Measurements from ENCODE around the gene SBNO2. TPM values are rescaled to one million over a fixed set of nuclear protein-coding genes. Genes with fewer than 3 reads are reported as not detected.

Gene SBNO2
- total and polyA plus RNA-seq, 2 donors = 15.4 to 62.4 TPM

DNA sequence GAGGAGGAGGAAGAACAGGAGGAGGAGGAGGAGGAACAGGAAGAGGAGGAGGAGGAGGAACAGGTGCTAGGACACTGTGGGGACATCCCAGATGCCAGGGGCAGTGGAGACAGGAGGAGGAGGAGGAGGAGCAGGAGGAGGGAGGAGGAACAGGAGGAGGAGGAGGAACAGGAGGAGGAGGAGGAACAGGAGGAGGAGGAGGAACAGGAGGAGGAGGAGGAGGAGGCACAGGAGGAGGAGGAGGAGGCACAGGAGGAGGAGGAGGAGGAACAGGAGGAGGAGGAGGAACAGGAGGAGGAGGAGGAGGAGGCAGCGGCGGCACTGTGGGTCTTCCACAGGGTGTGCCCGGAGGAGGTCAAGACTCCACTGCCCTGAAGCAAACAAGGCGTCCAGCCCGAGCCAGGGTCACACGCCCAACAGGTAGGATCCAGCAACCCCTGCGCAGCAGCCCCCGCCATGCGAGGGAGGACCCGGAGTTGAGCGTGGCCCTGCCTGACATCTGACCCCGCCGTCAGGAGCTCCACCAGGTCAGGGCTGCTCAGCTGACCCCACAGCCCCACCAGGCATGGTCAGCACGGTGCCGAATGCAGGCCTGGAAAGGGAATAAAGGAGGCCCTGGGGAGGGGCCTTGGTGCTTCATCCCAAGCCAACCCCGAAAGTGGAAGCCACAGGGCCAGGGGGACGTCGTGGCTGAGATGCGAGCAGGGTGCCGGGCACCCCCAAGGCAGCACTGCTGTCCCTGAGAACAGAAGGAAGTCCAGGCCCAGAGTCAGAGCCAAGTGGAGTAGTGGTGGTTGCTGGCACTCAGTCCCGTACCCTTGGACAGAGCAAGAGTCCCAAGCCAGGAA lies 9.2 kb downstream of the SBNO2 start:
- no peak for DNase-seq (ENCODE audit: low read depth in 6 of 9, low spot score in 9 of 9)
- no peak overlapping the region for H3K27ac ChIP-seq (ENCODE audit: low read depth in 1 of 2, low read length in 1 of 2)
- H3K36me3 ChIP-seq (ENCODE audit: control insufficient read depth in 2 of 2, insufficient read depth in 2 of 2, low read length in 1 of 2) = peaks cover 12 to 19% of the 10 kb centered on the region in 2 donors
- WGBS = 93% methylated on average over 21 of the region's 21 CpGs
- H3K4me3 ChIP-seq (ENCODE audit: low read length in 2 of 2) = no peak overlapping the region
- peaks cover 16 to 28% of the 10 kb centered on the region in 2 donors for H3K4me1 ChIP-seq (ENCODE audit: control insufficient read depth in 2 of 2, insufficient read depth in 2 of 2, low read length in 2 of 2)
- peaks cover 0 to 3% of the 10 kb centered on the region in 2 donors for H3K27me3 ChIP-seq (ENCODE audit: control insufficient read depth in 2 of 2, insufficient read depth in 1 of 2, low read length in 1 of 2)
- peaks cover 0 to 33% of the 10 kb centered on the region in 2 donors for H3K9me3 ChIP-seq (ENCODE audit: control insufficient read depth in 2 of 2, insufficient read depth in 1 of 2, low read length in 1 of 2)

- Histone ChIP-seq H3K9me3 (ENCODE audit: control insufficient read depth in 2 of 2, insufficient read depth in 1 of 2, low read length in 1 of 2) (peaks cover 0 to 33% of the 10 kb centered on the region in 2 donors), H3K4me3 (ENCODE audit: low read length in 2 of 2) (no peak overlapping the region), H3K27me3 (ENCODE audit: control insufficient read depth in 2 of 2, insufficient read depth in 1 of 2, low read length in 1 of 2) (peaks cover 0 to 3% of the 10 kb centered on the region in 2 donors), H3K36me3 (ENCODE audit: control insufficient read depth in 2 of 2, insufficient read depth in 2 of 2, low read length in 1 of 2) (peaks cover 12 to 19% of the 10 kb centered on the region in 2 donors), H3K27ac (ENCODE audit: low read depth in 1 of 2, low read length in 1 of 2) (no peak overlapping the region), H3K4me1 (ENCODE audit: control insufficient read depth in 2 of 2, insufficient read depth in 2 of 2, low read length in 2 of 2) (peaks cover 16 to 24% of the 10 kb centered on the region in 2 donors)
- DNase-seq (ENCODE audit: low read depth in 6 of 9, low spot score in 9 of 9) = no peak
- WGBS = 91% methylated on average over 20 of the region's 20 CpGs
Measured at GRCh38 chr19:1163934-1164683, 10.0 kb downstream of the SBNO2 start.

- WGBS = 97% methylated on average over 41 of the region's 41 CpGs
- Histone ChIP-seq H3K27me3 (ENCODE audit: control insufficient read depth in 2 of 2, insufficient read depth in 1 of 2, low read length in 1 of 2) (peaks cover 0 to 3% of the 10 kb centered on the region in 2 donors), H3K9me3 (ENCODE audit: control insufficient read depth in 2 of 2, insufficient read depth in 1 of 2, low read length in 1 of 2) (peaks cover 0 to 30% of the 10 kb centered on the region in 2 donors), H3K4me3 (ENCODE audit: low read length in 2 of 2) (no peak overlapping the region), H3K4me1 (ENCODE audit: control insufficient read depth in 2 of 2, insufficient read depth in 2 of 2, low read length in 2 of 2) (peaks cover 12 to 17% of the 10 kb centered on the region in 2 donors), H3K27ac (ENCODE audit: low read depth in 1 of 2, low read length in 1 of 2) (no peak overlapping the region), H3K36me3 (ENCODE audit: control insufficient read depth in 2 of 2, insufficient read depth in 2 of 2, low read length in 1 of 2) (peaks cover 14 to 16% of the 10 kb centered on the region in 2 donors)
- DNase-seq (ENCODE audit: low read depth in 6 of 9, low spot score in 9 of 9) = no peak
Measured at GRCh38 chr19:1163283-1163933, 10.7 kb downstream of the SBNO2 start.

GRCh38 chr19:1162404-1163282 lies 11.4 kb downstream of the SBNO2 start:
- peaks cover 4 to 9% of the 10 kb centered on the region in 2 donors for H3K4me1 ChIP-seq (ENCODE audit: control insufficient read depth in 2 of 2, insufficient read depth in 2 of 2, low read length in 2 of 2)
- no peak for DNase-seq (ENCODE audit: low read depth in 6 of 9, low spot score in 9 of 9)
- H3K27me3 ChIP-seq (ENCODE audit: control insufficient read depth in 2 of 2, insufficient read depth in 1 of 2, low read length in 1 of 2) = peaks cover 0 to 3% of the 10 kb centered on the region in 2 donors
- peak overlapping the region in 1 of 2 donors; percentile 2 for H3K27ac ChIP-seq (ENCODE audit: low read depth in 1 of 2, low read length in 1 of 2)
- H3K4me3 ChIP-seq (ENCODE audit: low read length in 2 of 2) = no peak overlapping the region
- H3K9me3 ChIP-seq (ENCODE audit: control insufficient read depth in 2 of 2, insufficient read depth in 1 of 2, low read length in 1 of 2) = peaks cover 0 to 24% of the 10 kb centered on the region in 2 donors
- WGBS = 93% methylated on average over 26 of the region's 26 CpGs
- H3K36me3 ChIP-seq (ENCODE audit: control insufficient read depth in 2 of 2, insufficient read depth in 2 of 2, low read length in 1 of 2) = peaks cover 16 to 20% of the 10 kb centered on the region in 2 donors

DNA sequence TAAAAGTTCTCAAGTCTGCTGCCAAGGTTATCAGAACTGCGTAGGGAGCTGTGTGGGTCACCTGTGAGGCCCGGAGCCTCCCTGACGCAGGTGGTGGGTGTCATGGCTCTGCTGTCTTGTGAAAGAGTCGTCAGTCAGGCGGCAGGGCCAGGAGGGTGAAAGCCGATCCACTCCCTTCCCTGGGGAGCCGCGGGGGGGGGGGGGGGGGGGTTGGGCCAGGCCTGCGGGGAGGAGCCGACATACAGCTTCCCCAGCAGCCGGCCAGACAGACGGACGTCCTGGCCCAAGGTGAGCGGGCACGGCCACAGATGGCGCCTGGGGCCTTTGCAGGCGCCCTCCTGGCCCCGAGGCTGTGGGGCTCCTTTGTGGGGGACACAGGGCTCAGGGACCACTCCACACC lies 12.4 kb downstream of the SBNO2 start:
- peak overlapping the region in 1 of 2 donors; percentile 46 for H3K27ac ChIP-seq (ENCODE audit: low read depth in 1 of 2, low read length in 1 of 2)
- H3K4me3 ChIP-seq (ENCODE audit: low read length in 2 of 2) = no peak overlapping the region
- H3K27me3 ChIP-seq (ENCODE audit: control insufficient read depth in 2 of 2, insufficient read depth in 1 of 2, low read length in 1 of 2) = peaks cover 0 to 3% of the 10 kb centered on the region in 2 donors
- 89% methylated on average over 17 of the region's 18 CpGs for WGBS
- peaks cover 0 to 2% of the 10 kb centered on the region in 2 donors for H3K4me1 ChIP-seq (ENCODE audit: control insufficient read depth in 2 of 2, insufficient read depth in 2 of 2, low read length in 2 of 2)
- DNase-seq (ENCODE audit: low read depth in 6 of 9, low spot score in 9 of 9) = no peak
- H3K36me3 ChIP-seq (ENCODE audit: control insufficient read depth in 2 of 2, insufficient read depth in 2 of 2, low read length in 1 of 2) = peaks cover 7 to 14% of the 10 kb centered on the region in 2 donors
- H3K9me3 ChIP-seq (ENCODE audit: control insufficient read depth in 2 of 2, insufficient read depth in 1 of 2, low read length in 1 of 2) = peaks cover 0 to 15% of the 10 kb centered on the region in 2 donors

DNA sequence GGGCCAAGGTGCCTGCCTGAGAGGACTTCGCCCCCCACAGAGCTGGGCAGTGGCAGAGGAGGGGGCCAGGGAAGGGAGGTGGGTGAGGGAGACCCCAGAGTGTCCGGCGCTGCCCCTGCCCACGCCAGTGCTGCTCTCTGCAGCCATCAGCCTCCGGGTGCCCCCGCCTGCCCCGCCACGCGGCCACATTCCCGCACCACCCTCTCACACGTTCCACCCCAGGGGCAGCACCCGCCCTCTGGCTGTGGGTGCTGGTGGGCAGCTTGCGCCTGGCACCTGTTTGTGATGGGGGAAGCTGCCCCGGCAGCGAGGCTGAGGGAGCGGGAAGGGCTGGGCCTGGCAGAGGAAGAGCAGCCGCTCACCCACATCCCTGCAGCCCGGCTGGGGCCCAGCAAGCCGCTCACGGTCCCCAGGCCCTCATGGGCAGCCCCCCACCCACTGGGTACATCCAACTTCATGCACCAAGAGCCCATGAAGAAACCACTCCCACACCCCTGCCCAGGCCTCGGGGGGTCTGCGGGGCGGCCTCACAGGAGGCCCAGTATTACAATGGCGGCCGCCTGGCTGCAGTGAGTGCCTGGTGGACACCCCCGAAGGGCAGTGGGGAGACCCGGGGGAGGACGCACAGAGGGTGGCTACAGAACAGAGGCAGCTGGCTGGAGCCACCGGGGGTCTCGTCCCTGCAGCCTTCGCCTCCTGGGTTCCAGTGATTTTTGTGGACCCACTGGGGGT lies 14.0 kb downstream of the SBNO2 start:
- WGBS = 91% methylated on average over 31 of the region's 31 CpGs

DNA sequence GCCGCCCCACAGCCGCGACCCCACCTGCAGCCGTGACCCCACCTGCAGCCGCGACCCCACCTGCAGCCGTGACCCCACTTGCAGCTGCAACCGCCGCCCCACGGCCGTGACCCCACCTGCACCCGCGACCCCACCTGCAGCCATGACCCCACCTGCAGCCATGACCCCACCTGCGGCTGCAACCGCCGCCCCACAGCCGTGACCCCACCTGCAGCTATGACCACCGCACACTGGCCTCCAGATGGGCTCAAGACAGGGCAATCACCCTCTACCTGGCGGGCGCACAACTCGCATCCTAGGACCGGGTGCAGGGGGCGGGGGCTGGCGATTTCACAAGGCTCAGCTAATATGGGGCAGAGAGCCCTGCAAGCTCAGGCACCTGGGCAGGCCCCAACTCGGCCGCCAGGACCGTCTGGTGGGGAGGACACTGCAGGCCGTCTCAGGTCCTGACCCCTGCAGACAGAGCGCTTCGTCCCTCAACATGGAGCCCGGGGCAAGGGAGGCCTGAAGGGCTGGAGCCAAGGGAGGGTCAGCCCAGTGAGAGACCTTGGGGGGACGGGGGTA lies 15.1 kb downstream of the SBNO2 start:
- Histone ChIP-seq H3K4me3 (ENCODE audit: low read length in 2 of 2) (no peak overlapping the region), H3K27ac (ENCODE audit: low read depth in 1 of 2, low read length in 1 of 2) (no peak overlapping the region), H3K27me3 (ENCODE audit: control insufficient read depth in 2 of 2, insufficient read depth in 1 of 2, low read length in 1 of 2) (no peaks in the 10 kb centered on the region), H3K36me3 (ENCODE audit: control insufficient read depth in 2 of 2, insufficient read depth in 2 of 2, low read length in 1 of 2) (peaks cover 4 to 19% of the 10 kb centered on the region in 2 donors), H3K4me1 (ENCODE audit: control insufficient read depth in 2 of 2, insufficient read depth in 2 of 2, low read length in 2 of 2) (peaks cover 0 to 9% of the 10 kb centered on the region in 2 donors), H3K9me3 (ENCODE audit: control insufficient read depth in 2 of 2, insufficient read depth in 1 of 2, low read length in 1 of 2) (no peaks in the 10 kb centered on the region)
- no peak for DNase-seq (ENCODE audit: low read depth in 6 of 9, low spot score in 9 of 9)
- WGBS = 97% methylated on average over 32 of the region's 32 CpGs

More for the DNA sequence above, 14.0 kb downstream of the SBNO2 start:
- peaks cover 0 to 9% of the 10 kb centered on the region in 2 donors for H3K4me1 ChIP-seq (ENCODE audit: control insufficient read depth in 2 of 2, insufficient read depth in 2 of 2, low read length in 2 of 2)
- H3K27ac ChIP-seq (ENCODE audit: low read depth in 1 of 2, low read length in 1 of 2) = no peak overlapping the region
- no peak for DNase-seq (ENCODE audit: low read depth in 6 of 9, low spot score in 9 of 9)
- H3K4me3 ChIP-seq (ENCODE audit: low read length in 2 of 2) = no peak overlapping the region
- H3K27me3 ChIP-seq (ENCODE audit: control insufficient read depth in 2 of 2, insufficient read depth in 1 of 2, low read length in 1 of 2) = peaks cover 0 to 2% of the 10 kb centered on the region in 2 donors
- H3K9me3 ChIP-seq (ENCODE audit: control insufficient read depth in 2 of 2, insufficient read depth in 1 of 2, low read length in 1 of 2) = no peaks in the 10 kb centered on the region
- peaks cover 4 to 8% of the 10 kb centered on the region in 2 donors for H3K36me3 ChIP-seq (ENCODE audit: control insufficient read depth in 2 of 2, insufficient read depth in 2 of 2, low read length in 1 of 2)

Measured in thymus (tissue), 11 donors.